IMR-90 (cell line): Measurements from ENCODE around the gene KCNT2.

Experiments used
- CEBPB ChIP-seq: IDR thresholded peaks from 2 replicates; pipeline ENCODE4 v1.6.1; 2012; ENCODE audit warnings: low read depth, low read length, improper control_type of control experiment
- ELK1 ChIP-seq: fragments of 150-350 bp; IDR thresholded peaks from 2 replicates; pipeline ENCODE4 v1.6.1; 2016; ENCODE audit warnings: low read depth, mild to moderate bottlenecking, low read length, moderate library complexity, borderline replicate concordance
- FOS ChIP-seq: fragments of 150-350 bp; IDR thresholded peaks from 2 replicates; pipeline ENCODE4 v1.6.1; 2016; ENCODE audit warnings: low read depth, low read length
- MAFK ChIP-seq: IDR thresholded peaks from 2 replicates; pipeline ENCODE4 v1.6.1; 2012; ENCODE audit warnings: low read depth, low read length, improper control_type of control experiment
- MAZ ChIP-seq: IDR thresholded peaks from 2 replicates; pipeline ENCODE4 v1.6.1; 2012; ENCODE audit warnings: low read depth, mild to moderate bottlenecking, low read length, improper control_type of control experiment, moderate library complexity, borderline replicate concordance
- MXI1 ChIP-seq: IDR thresholded peaks from 2 replicates; pipeline ENCODE4 v1.6.1; 2012; ENCODE audit warnings: low read depth, mild to moderate bottlenecking, low read length, moderate library complexity, borderline replicate concordance
- NFE2L2 ChIP-seq: fragments of 150-350 bp; IDR thresholded peaks from 2 replicates; pipeline ENCODE4 v1.6.1; 2016; ENCODE audit warnings: low read depth, mild to moderate bottlenecking, low read length
- POLR2A ChIP-seq: IDR thresholded peaks from 2 replicates; pipeline ENCODE4 v1.6.1; 2012; ENCODE audit warnings: mild to moderate bottlenecking, low read depth, low read length
- RCOR1 ChIP-seq: IDR thresholded peaks from 2 replicates; pipeline ENCODE4 v1.6.1; 2012; ENCODE audit warnings: mild to moderate bottlenecking, low read length, improper control_type of control experiment; ENCODE audit not compliant: insufficient replicate concordance
- RFX5 ChIP-seq: IDR thresholded peaks from 2 replicates; pipeline ENCODE4 v1.8.0; 2012; ENCODE audit warnings: low read depth, mild to moderate bottlenecking, low read length, moderate library complexity
- SMC3 ChIP-seq: fragments of 150-350 bp; IDR thresholded peaks from 2 replicates; pipeline ENCODE4 v1.6.1; 2016; ENCODE audit warnings: low read depth, mild to moderate bottlenecking, antibody characterized with exemption, low read length, moderate library complexity
- TF ChIP-seq, protein P1 (sequence below): fragments of 150-350 bp; IDR thresholded peaks from 2 replicates; pipeline ENCODE4 v1.6.1; 2017; ENCODE audit warnings: mild to moderate bottlenecking, antibody characterized with exemption, low read length, low read depth
- TF ChIP-seq, protein P2 (sequence below): conservative IDR thresholded peaks from 2 replicates; pipeline ENCODE4 v1.5.1; 2012; ENCODE audit warnings: mild to moderate bottlenecking, low read depth, low read length, improper control_type of control experiment

DNA sequence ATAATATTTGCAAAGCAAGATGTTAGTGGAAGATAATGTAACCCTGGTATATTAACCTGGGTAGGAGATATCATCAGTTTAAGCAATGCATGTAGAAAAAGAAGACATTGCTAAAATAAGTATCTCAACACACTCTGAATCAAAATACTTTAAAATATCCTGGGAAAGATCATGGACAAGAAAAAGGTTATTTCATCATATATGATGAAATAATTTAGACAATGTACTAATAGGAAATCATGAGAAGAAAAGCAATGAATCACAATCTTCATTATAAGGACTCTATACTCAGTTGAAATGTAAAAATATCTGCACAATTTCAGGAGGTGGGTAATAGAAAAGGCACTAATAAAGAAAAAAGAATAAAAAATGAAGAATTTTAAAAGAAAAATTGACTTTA is 158.8 kb downstream of the KCNT2 start:
- TF ChIP-seq, protein P1, sequence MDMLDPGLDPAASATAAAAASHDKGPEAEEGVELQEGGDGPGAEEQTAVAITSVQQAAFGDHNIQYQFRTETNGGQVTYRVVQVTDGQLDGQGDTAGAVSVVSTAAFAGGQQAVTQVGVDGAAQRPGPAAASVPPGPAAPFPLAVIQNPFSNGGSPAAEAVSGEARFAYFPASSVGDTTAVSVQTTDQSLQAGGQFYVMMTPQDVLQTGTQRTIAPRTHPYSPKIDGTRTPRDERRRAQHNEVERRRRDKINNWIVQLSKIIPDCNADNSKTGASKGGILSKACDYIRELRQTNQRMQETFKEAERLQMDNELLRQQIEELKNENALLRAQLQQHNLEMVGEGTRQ, result no peak
- TF ChIP-seq, protein P2, sequence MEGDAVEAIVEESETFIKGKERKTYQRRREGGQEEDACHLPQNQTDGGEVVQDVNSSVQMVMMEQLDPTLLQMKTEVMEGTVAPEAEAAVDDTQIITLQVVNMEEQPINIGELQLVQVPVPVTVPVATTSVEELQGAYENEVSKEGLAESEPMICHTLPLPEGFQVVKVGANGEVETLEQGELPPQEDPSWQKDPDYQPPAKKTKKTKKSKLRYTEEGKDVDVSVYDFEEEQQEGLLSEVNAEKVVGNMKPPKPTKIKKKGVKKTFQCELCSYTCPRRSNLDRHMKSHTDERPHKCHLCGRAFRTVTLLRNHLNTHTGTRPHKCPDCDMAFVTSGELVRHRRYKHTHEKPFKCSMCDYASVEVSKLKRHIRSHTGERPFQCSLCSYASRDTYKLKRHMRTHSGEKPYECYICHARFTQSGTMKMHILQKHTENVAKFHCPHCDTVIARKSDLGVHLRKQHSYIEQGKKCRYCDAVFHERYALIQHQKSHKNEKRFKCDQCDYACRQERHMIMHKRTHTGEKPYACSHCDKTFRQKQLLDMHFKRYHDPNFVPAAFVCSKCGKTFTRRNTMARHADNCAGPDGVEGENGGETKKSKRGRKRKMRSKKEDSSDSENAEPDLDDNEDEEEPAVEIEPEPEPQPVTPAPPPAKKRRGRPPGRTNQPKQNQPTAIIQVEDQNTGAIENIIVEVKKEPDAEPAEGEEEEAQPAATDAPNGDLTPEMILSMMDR, result no peak
- TF ChIP-seq MXI1, result no peak
- no peak for TF ChIP-seq RCOR1
- TF ChIP-seq POLR2A, result no peak
- no peak for TF ChIP-seq RFX5
- TF ChIP-seq CEBPB, result no peak
- no peak for TF ChIP-seq NFE2L2
- TF ChIP-seq MAZ, result no peak
- no peak for TF ChIP-seq SMC3
- no peak for TF ChIP-seq ELK1
- no peak for TF ChIP-seq FOS
- TF ChIP-seq MAFK, result no peak
